GM23248 (cell line): ENCODE results near the gene DIDO1. TPM values are rescaled to one million over a fixed set of nuclear protein-coding genes. Genes with fewer than 3 reads are reported as not detected.

Source experiments
- DNase-seq: peaks from one replicate; pipeline ENCODE4 v3.0.0-alpha.2; 2015
- H2AFZ ChIP-seq: fragments of 200-600 bp; sonication (generic); 2 replicates; pipeline ENCODE4 v1.6.1; 2016; ENCODE audit warnings: antibody characterized with exemption
- H3F3A ChIP-seq: fragments of 200-600 bp; sonication (generic); 2 replicates; pipeline ENCODE4 v1.6.1; 2016; ENCODE audit warnings: mild to moderate bottlenecking, antibody characterized with exemption, mixed run types; ENCODE audit not compliant: insufficient read depth
- H3K27ac ChIP-seq: fragments of 200-600 bp; sonication (generic); 2 replicates; pipeline ENCODE4 v1.5.1; 2016; ENCODE audit warnings: mild to moderate bottlenecking
- H3K27me3 ChIP-seq: fragments of 200-600 bp; sonication (generic); replicated peaks from 2 replicates; pipeline ENCODE4 v1.6.1; 2016; ENCODE audit warnings: mild to moderate bottlenecking; ENCODE audit not compliant: insufficient read depth
- H3K36me3 ChIP-seq: fragments of 200-600 bp; sonication (generic); 2 replicates; pipeline ENCODE4 v1.6.1; 2016; ENCODE audit warnings: low read depth, mild to moderate bottlenecking
- H3K4me1 ChIP-seq: fragments of 200-600 bp; sonication (generic); 2 replicates; pipeline ENCODE4 v1.6.1; 2016; ENCODE audit warnings: mild to moderate bottlenecking; ENCODE audit not compliant: insufficient read depth
- H3K4me2 ChIP-seq: fragments of 200-600 bp; sonication (generic); one replicate; pipeline ENCODE4 v1.6.1; 2016; ENCODE audit warnings: mild to moderate bottlenecking; ENCODE audit not compliant: unreplicated experiment
- H3K4me3 ChIP-seq: fragments of 200-600 bp; sonication (generic); 2 replicates; pipeline ENCODE4 v1.5.1; 2016; ENCODE audit warnings: mild to moderate bottlenecking
- H3K79me2 ChIP-seq: fragments of 200-600 bp; sonication (generic); 2 replicates; pipeline ENCODE4 v1.6.1; 2016; ENCODE audit warnings: mild to moderate bottlenecking; ENCODE audit not compliant: insufficient read depth
- H3K9ac ChIP-seq: fragments of 200-600 bp; sonication (generic); 2 replicates; pipeline ENCODE4 v1.6.1; 2016; ENCODE audit warnings: mild to moderate bottlenecking
- H3K9me2 ChIP-seq: fragments of 200-600 bp; sonication (generic); 2 replicates; pipeline ENCODE4 v1.6.1; 2016; ENCODE audit warnings: mixed run types, mild to moderate bottlenecking, moderate library complexity; ENCODE audit not compliant: insufficient read depth
- H3K9me3 ChIP-seq: fragments of 200-600 bp; sonication (generic); one replicate; pipeline ENCODE4 v1.6.1; 2017; ENCODE audit warnings: low read depth
- H4K20me1 ChIP-seq: fragments of 200-600 bp; sonication (generic); 2 replicates; pipeline ENCODE4 v1.6.0; 2016; ENCODE audit not compliant: insufficient read depth
- EZH2 ChIP-seq: fragments of 200-600 bp; sonication (generic); IDR thresholded peaks from 2 replicates; pipeline ENCODE4 v1.6.1; 2018; ENCODE audit warnings: antibody characterized with exemption, mild to moderate bottlenecking; ENCODE audit not compliant: insufficient read depth, poor library complexity, severe bottlenecking
- EZH2phosphoT487 ChIP-seq: fragments of 200-600 bp; sonication (generic); IDR thresholded peaks from 2 replicates; pipeline ENCODE4 v1.6.1; 2018; ENCODE audit warnings: antibody characterized with exemption, moderate library complexity, mild to moderate bottlenecking, low read depth; ENCODE audit not compliant: insufficient read depth
- WGBS, 2 experiments: methylation state at CpG; one replicate each; pipeline ENCODE4 v1.1.6; 2015 to 2017; ENCODE audit warnings: low lambda C conversion rate in 2 of 2, low coverage in 1 of 2; ENCODE audit errors: missing lambda C conversion rate in 2 of 2; 5-methylcytosine and 5-hydroxymethylcytosine counted together
- in situ Hi-C: fragments of 300-500 bp; cut with MboI; formaldehyde crosslinking; loops from 2 replicates; pipeline ENCODE4 v1.15.0; 2020
- polyA plus RNA-seq: library from polyadenylated mRNA; unstranded; fragments of >200 nt; fragmentation: Nextera tagmentation; extraction: Ambion mirVana; gene quantifications from 2 replicates; pipeline ENCODE4 v1.2.1, GENCODE V29; 2016
- total RNA-seq: library from RNA; depleted of rRNA; stranded (reverse); fragments of >200 nt; shearing (Covaris generic); gene quantifications from 2 replicates; pipeline ENCODE4 v1.2.3, GENCODE V29; 2014

The DIDO1 gene
- total and polyA plus RNA-seq, 2 experiments from 2014 or later, result 16.2 to 37.1 TPM

GRCh38 chr20:62889411-62889810, 36.9 kb downstream of the DIDO1 start:
- Histone ChIP-seq H3K9ac (no peak overlapping the region), H3K4me3 (no peak overlapping the region), H3K36me3 (peaks cover 54% of the 10 kb centered on the region), H3F3A (peaks cover 24% of the 10 kb centered on the region; the same call in 1 of the 2 replicates), H3K79me2 (no peaks in the 10 kb centered on the region), H4K20me1 (peaks cover 3% of the 10 kb centered on the region; the same call in 1 of the 2 replicates), H3K4me2 (no peak overlapping the region), H2AFZ (no peak overlapping the region), H3K27ac (no peak overlapping the region), H3K4me1 (peaks cover 12% of the 10 kb centered on the region), H3K9me2 (no peaks in the 10 kb centered on the region), H3K9me3 (no peaks in the 10 kb centered on the region), H3K27me3 (no peaks in the 10 kb centered on the region)
- in situ Hi-C loops, result no loop called here
- WGBS, 2 experiments, result 89 to 90% methylated on average over 8 of the region's 8 CpGs
- DNase-seq, result no peak
- TF ChIP-seq EZH2, result no peak
- TF ChIP-seq EZH2phosphoT487, result no peak

GRCh38 chr20:62888910-62889309, 37.4 kb downstream of the DIDO1 start:
- no peak overlapping the region for H3K4me3 ChIP-seq
- H2AFZ ChIP-seq, result no peak overlapping the region
- DNase-seq, result no peak
- H4K20me1 ChIP-seq, result peaks cover 3% of the 10 kb centered on the region; the same call in 1 of the 2 replicates
- H3F3A ChIP-seq, result peaks cover 24% of the 10 kb centered on the region; the same call in 1 of the 2 replicates
- no peak overlapping the region for H3K4me2 ChIP-seq
- no peak overlapping the region for H3K27ac ChIP-seq
- peaks cover 49% of the 10 kb centered on the region for H3K36me3 ChIP-seq
- no peaks in the 10 kb centered on the region for H3K9me2 ChIP-seq
- no peaks in the 10 kb centered on the region for H3K27me3 ChIP-seq
- no peak overlapping the region for H3K9ac ChIP-seq
- H3K4me1 ChIP-seq, result peaks cover 12% of the 10 kb centered on the region
- no peaks in the 10 kb centered on the region for H3K9me3 ChIP-seq
- H3K79me2 ChIP-seq, result no peaks in the 10 kb centered on the region
- TF ChIP-seq EZH2phosphoT487, result no peak
- TF ChIP-seq EZH2, result no peak
- 92 to 94% methylated on average over 17 of the region's 17 CpGs for WGBS, 2 experiments
- in situ Hi-C loops, result no loop called here

GRCh38 chr20:62888406-62888805, 37.9 kb downstream of the DIDO1 start:
- Histone ChIP-seq H3K79me2 (no peaks in the 10 kb centered on the region), H3K9me3 (no peaks in the 10 kb centered on the region), H2AFZ (no peak overlapping the region), H3K36me3 (peaks cover 46% of the 10 kb centered on the region), H3K27ac (peak overlapping the region; percentile 74), H3K4me3 (no peak overlapping the region), H3K4me1 (peaks cover 12% of the 10 kb centered on the region), H3K4me2 (no peak overlapping the region), H4K20me1 (peaks cover 3% of the 10 kb centered on the region; the same call in 1 of the 2 replicates), H3K9me2 (no peaks in the 10 kb centered on the region), H3F3A (peaks cover 24% of the 10 kb centered on the region; the same call in 1 of the 2 replicates), H3K9ac (0 out of 2 replicates have a peak overlapping the region, but pooled peaks have one; percentile 45), H3K27me3 (no peaks in the 10 kb centered on the region)
- 91 to 94% methylated on average over 16 of the region's 16 CpGs for WGBS, 2 experiments
- TF ChIP-seq EZH2, result no peak
- TF ChIP-seq EZH2phosphoT487, result no peak
- in situ Hi-C loops, result no loop called here
- no peak for DNase-seq

GRCh38 chr20:62887860-62888239, 38.5 kb downstream of the DIDO1 start:
- peak overlapping the region; percentile 29 for H3K4me2 ChIP-seq
- H3F3A ChIP-seq, result peaks cover 24% of the 10 kb centered on the region; the same call in 1 of the 2 replicates
- no peaks in the 10 kb centered on the region for H3K9me2 ChIP-seq
- peak overlapping the region; percentile 74 for H3K27ac ChIP-seq
- H3K9me3 ChIP-seq, result no peaks in the 10 kb centered on the region
- H3K79me2 ChIP-seq, result no peaks in the 10 kb centered on the region
- H3K27me3 ChIP-seq, result no peaks in the 10 kb centered on the region
- TF ChIP-seq EZH2phosphoT487, result no peak
- in situ Hi-C loops, result no loop called here
- 70 to 72% methylated on average over 7 of the region's 7 CpGs for WGBS, 2 experiments
- DNase-seq, result peak; percentile 38
- peaks cover 40% of the 10 kb centered on the region for H3K36me3 ChIP-seq
- H3K4me3 ChIP-seq, result no peak overlapping the region
- peaks cover 12% of the 10 kb centered on the region for H3K4me1 ChIP-seq
- no peak overlapping the region for H2AFZ ChIP-seq
- peak overlapping the region; percentile 45; the same call in 1 of the 2 replicates for H3K9ac ChIP-seq
- H4K20me1 ChIP-seq, result peaks cover 3% of the 10 kb centered on the region; the same call in 1 of the 2 replicates
